Fibroblast of the aortic adventitia (primary cell): ENCODE data around the gene ZBTB18. TPM values are rescaled to one million over a fixed set of nuclear protein-coding genes. Genes with fewer than 3 reads are reported as not detected.

ENCODE experiments used
- DNase-seq: peaks from one replicate; pipeline ENCODE4 v3.0.0-alpha.2; 2010; ENCODE audit warnings: low read depth
- H3K4me3 ChIP-seq: 2 replicates; pipeline ENCODE4 v1.5.1; 2011; ENCODE audit warnings: low read depth, mild to moderate bottlenecking, control low read depth, low read length, moderate library complexity
- total RNA-seq: library from RNA; depleted of rRNA; stranded (reverse); fragments of >200 nt; gene quantifications from 2 replicates; pipeline ENCODE4 v1.2.3, GENCODE V29; 2012; ENCODE audit warnings: low replicate concordance
- TF ChIP-seq, protein P1 (sequence below): IDR thresholded peaks from 2 replicates; pipeline ENCODE4 v1.5.1; 2011; ENCODE audit warnings: mild to moderate bottlenecking, low read length, control low read depth, inconsistent platforms; ENCODE audit not compliant: insufficient read depth

ZBTB18 gene
- total RNA-seq, 1 donor: 2.9 TPM

DNA sequence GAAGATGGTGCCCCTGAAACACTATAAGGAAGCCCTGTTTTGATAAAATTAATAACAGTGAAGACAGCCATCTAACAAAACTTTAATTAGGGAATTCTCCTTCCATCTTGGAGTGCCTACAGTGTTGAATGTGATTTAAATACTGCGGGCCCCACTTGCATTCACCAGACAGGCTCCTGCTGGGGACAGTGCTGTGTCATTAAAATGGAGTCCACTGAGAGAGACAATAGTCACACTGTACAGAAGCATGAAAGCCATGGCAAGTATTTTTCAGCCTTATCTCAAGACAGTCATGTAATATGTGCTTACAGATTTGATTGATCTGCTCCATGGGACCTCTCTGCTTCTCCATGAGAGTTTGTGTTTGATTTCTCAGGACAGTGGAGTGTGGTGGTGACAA, 29.7 kb upstream of the ZBTB18 start:
- no peak overlapping the region for H3K4me3 ChIP-seq
- DNase-seq: no peak
- TF ChIP-seq, protein P1, sequence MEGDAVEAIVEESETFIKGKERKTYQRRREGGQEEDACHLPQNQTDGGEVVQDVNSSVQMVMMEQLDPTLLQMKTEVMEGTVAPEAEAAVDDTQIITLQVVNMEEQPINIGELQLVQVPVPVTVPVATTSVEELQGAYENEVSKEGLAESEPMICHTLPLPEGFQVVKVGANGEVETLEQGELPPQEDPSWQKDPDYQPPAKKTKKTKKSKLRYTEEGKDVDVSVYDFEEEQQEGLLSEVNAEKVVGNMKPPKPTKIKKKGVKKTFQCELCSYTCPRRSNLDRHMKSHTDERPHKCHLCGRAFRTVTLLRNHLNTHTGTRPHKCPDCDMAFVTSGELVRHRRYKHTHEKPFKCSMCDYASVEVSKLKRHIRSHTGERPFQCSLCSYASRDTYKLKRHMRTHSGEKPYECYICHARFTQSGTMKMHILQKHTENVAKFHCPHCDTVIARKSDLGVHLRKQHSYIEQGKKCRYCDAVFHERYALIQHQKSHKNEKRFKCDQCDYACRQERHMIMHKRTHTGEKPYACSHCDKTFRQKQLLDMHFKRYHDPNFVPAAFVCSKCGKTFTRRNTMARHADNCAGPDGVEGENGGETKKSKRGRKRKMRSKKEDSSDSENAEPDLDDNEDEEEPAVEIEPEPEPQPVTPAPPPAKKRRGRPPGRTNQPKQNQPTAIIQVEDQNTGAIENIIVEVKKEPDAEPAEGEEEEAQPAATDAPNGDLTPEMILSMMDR: no peak

DNA sequence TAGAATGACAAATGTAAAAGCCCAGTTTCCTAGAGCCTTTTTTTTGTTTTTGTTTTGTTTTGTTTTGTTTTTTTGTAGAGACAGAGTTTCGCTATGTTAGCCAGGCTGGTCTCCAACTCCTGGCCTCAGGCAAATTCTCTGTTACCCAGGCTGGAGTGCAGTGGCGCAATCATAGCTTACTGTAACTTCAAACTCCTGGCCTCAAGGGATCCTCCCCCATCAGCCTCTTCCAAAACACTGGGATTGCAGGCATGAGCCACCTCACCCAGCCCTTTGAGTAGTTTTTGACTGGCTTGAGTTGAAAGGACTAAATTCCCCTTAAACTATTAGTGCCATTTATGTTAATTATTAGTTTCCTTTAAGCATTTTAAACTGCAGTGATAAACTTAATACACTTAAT, 28.8 kb upstream of the ZBTB18 start:
- DNase-seq: peak; percentile 60
- TF ChIP-seq, protein P1: no peak
- H3K4me3 ChIP-seq: no peak overlapping the region

DNA sequence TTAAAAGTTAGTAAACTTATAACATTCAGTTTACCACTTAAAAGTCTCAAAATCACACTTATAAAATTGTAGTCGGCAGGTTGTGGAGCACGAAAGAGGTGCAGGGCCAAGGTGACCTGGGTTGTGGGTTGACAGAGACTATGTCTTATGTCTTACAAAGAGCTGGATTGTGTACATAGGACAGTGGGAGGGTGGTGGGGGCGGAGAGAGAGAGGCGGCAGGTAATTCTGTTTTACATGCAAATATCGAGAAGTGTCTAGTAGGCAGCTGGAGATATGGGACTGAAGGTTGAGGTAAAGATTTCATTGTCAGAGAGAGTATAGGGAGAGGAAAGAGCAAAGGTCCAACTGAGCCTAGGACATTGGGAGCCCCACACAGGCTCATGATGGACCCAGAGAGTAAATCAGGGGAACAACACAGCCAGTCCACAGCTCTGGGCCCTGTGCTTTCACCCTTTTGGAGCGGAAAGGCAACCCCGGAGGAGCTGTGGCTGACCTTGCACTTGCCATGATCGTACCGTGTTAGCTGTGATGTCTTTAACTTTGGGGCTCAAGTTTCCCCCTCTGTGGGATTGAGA, 28.1 kb upstream of the ZBTB18 start:
- no peak for DNase-seq
- TF ChIP-seq, protein P1: no peak
- H3K4me3 ChIP-seq: no peak overlapping the region

DNA sequence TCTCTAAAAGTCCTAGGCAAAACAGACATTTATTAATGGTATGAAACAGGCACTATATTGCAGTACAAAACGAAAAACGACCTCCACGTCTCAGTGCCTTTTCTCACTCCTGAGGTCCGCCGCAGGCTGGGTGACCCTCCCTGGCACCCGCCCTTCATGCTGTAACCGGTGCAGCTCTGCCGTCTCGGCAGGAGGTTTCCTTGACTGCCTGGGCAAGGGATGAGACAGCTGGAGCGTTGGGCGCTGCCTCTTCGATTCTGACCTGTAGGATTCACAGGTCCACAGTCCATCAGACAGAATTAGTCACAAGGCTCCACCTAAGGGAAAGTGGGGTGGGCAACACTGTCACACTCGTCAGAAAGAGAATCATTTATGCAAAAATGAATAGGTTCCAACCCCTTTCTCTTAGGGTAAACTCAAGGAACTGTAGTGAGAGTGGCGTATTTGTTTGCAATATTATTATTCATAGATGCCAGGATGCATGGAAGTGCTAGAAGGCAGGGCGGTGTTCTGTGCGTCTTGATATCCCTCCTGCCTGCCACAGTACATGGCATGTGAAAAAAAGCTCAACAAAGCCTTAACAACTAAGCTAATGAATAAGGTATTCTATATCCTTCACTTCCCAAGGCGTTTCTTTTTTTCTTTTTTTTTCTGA, 23.5 kb upstream of the ZBTB18 start:
- DNase-seq: no peak
- TF ChIP-seq, protein P1: no peak
- no peak overlapping the region for H3K4me3 ChIP-seq

DNA sequence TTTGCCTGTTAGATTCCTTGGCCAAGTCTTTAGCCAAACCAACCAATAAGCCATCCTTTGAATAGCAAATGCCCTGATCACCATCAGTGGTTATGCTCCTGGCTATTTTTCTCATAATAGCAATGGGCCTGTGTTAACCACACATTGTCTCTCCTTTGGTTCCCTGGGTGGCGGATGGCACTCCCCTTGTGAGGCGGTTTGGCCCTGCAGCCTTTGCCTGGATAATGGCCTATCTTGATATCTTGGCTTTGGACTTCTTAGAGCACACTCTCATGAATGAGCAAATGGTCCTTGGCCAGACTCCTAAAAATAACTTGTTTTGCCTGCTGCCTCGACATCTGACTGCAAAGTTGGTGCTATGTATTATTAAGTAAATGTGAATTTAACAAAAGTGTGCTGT, 22.4 kb upstream of the ZBTB18 start:
- TF ChIP-seq, protein P1: no peak
- peak; percentile 23 for DNase-seq
- no peak overlapping the region for H3K4me3 ChIP-seq

DNA sequence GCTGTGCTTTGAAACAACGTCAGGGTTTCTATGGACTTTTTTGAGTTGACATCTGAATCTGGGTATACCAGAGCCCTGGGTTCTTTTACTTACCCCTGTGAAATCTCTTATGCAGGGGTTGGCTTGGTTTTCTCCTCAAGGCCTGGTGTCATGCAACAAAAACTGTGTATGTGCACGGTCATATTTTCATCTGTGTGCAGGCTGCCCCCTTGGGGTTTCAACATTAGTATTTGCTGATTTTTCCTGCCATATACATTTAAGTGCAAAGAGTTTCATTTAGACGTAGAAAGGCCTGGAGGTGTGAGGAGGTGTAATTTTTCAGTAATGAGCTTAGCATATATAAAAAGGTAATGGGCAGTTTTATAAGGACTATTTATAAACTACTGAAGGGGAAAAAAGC, 22.0 kb upstream of the ZBTB18 start:
- TF ChIP-seq, protein P1: peak; percentile 13
- H3K4me3 ChIP-seq: no peak overlapping the region
- DNase-seq: peak; percentile 9
